HepG2 (cell line): ENCODE data around the gene EGFLAM. TPM values are rescaled to one million over a fixed set of nuclear protein-coding genes. Genes with fewer than 3 reads are reported as not detected.

Experiments used
- ATAC-seq: fragments of 200-7000 bp; cut with Tn5 transposase; 3 replicates; pipeline ENCODE4 v1.9.1; 2020; ENCODE audit warnings: mild to moderate bottlenecking, moderate library complexity
- BruUV-seq: library from RNA; stranded (reverse); fragments of 400-500 nt; replicated peaks from 2 replicates; lab custom pipeline; 2021; lab: Mats Ljungman, UMichigan
- CTCF ChIA-PET: fragments of 300-600 bp; formaldehyde crosslinking; extraction: SDS; loops from one replicate; lab custom pipeline; 2021; ENCODE audit warnings: low total read pairs, inconsistent platforms, low intra/inter-chr PET ratio; lab: Yijun Ruan, JAX
- POLR2A ChIA-PET: fragments of 350-600 bp; sonication (Branson Sonifier 250); formaldehyde crosslinking; loops from one replicate; lab custom pipeline; 2020; ENCODE audit warnings: antibody characterized with exemption, inconsistent platforms; lab: Yijun Ruan, JAX
- DNase-seq: peaks from one replicate; pipeline ENCODE4 v3.0.0-alpha.2; 2015; ENCODE audit warnings: low spot score
- FAIRE-seq: peaks from 3 replicates; lab custom pipeline; 2011; peaks lifted over from hg19 to GRCh38; lab: Jason Lieb, UNC
- H2AFZ ChIP-seq: one replicate; pipeline ENCODE4 v1.6.1; 2011; ENCODE audit warnings: low read length, inconsistent platforms
- H3K27ac ChIP-seq: fragments of 300-600 bp; 3 replicates; pipeline ENCODE4 v1.8.0; 2011; ENCODE audit warnings: mixed run types, mild to moderate bottlenecking, mixed read lengths, low read length, inconsistent platforms; ENCODE audit not compliant: insufficient read depth; ENCODE audit errors: extremely low read length
- H3K27me3 ChIP-seq, 2 experiments: fragments of 200-600 bp in 1 of 2; 2 replicates in 1 of 2; 3 replicates in 1 of 2; pipeline versions ENCODE4 v1.6.0 to v1.8.0; 2011; ENCODE audit warnings: low read length in 2 of 2, mild to moderate bottlenecking in 2 of 2, moderate library complexity in 2 of 2, inconsistent platforms in 1 of 2; ENCODE audit not compliant: insufficient read depth in 2 of 2, control insufficient read depth in 1 of 2
- H3K36me3 ChIP-seq, 2 experiments: fragments of 200-600 bp in 1 of 2; replicated peaks in 1 of 2; 2 replicates in 1 of 2; 3 replicates in 1 of 2; pipeline versions ENCODE4 v1.5.1 to v1.8.0; 2011; ENCODE audit warnings: low read length in 2 of 2, inconsistent platforms in 1 of 2; ENCODE audit not compliant: insufficient read depth in 2 of 2, control insufficient read depth in 1 of 2
- H3K4me1 ChIP-seq: 2 replicates; pipeline ENCODE4 v1.5.1; 2012; ENCODE audit warnings: low read length, inconsistent platforms; ENCODE audit not compliant: insufficient read depth
- H3K4me2 ChIP-seq: 2 replicates; pipeline ENCODE4 v1.6.0; 2011; ENCODE audit warnings: low read depth, low read length, inconsistent platforms
- H3K4me3 ChIP-seq, 3 experiments: fragments of 200-600 bp in 1 of 3; sonication (generic), shearing (Covaris generic) in 1 of 3; replicated peaks in 1 of 3; 2 replicates each; pipeline ENCODE4 v1.5.1; 2011 to 2016; ENCODE audit warnings: low read length in 3 of 3, inconsistent platforms in 2 of 3, low read depth in 2 of 3, mild to moderate bottlenecking in 2 of 3, control low read depth in 1 of 3, mixed read lengths in 1 of 3; ENCODE audit not compliant: insufficient read depth in 1 of 3
- H3K79me2 ChIP-seq: one replicate; pipeline ENCODE4 v1.6.1; 2011; ENCODE audit warnings: low read length, inconsistent platforms; ENCODE audit not compliant: insufficient read depth
- H3K9ac ChIP-seq: 2 replicates; pipeline ENCODE4 v1.6.0; 2011; ENCODE audit warnings: mild to moderate bottlenecking, low read depth, low read length, inconsistent platforms; ENCODE audit not compliant: insufficient read depth
- H3K9me3 ChIP-seq: 2 replicates; pipeline ENCODE4 v1.5.1; 2012; ENCODE audit warnings: mild to moderate bottlenecking, low read length
- H4K20me1 ChIP-seq: 2 replicates; pipeline ENCODE4 v1.6.0; 2011; ENCODE audit warnings: inconsistent platforms, mild to moderate bottlenecking, low read length, moderate library complexity; ENCODE audit not compliant: insufficient read depth
- ETV6 ChIP-seq: sonication (generic); formaldehyde crosslinking; conservative IDR thresholded peaks from 2 replicates; pipeline ENCODE4 v1.4.0; 2020; ENCODE audit warnings: missing genetic modification reagents
- GATAD2A ChIP-seq: IDR thresholded peaks from 2 replicates; pipeline ENCODE4 v1.6.1; 2016
- HDAC2 ChIP-seq: sonication (generic); formaldehyde crosslinking; IDR thresholded peaks from 2 replicates; pipeline ENCODE4 v1.4.0; 2020; ENCODE audit warnings: missing genetic modification reagents
- MED8 ChIP-seq: sonication (generic); formaldehyde crosslinking; IDR thresholded peaks from 2 replicates; pipeline ENCODE4 v1.8.1; 2023; ENCODE audit warnings: mild to moderate bottlenecking, missing genetic modification reagents; ENCODE audit not compliant: insufficient replicate concordance
- MLX ChIP-seq: IDR thresholded peaks from 2 replicates; pipeline ENCODE4 v1.6.1; 2016
- NFIC ChIP-seq: IDR thresholded peaks from 2 replicates; pipeline ENCODE4 v1.6.1; 2012; ENCODE audit warnings: mild to moderate bottlenecking, low read length, inconsistent platforms
- NFYC ChIP-seq: IDR thresholded peaks from 2 replicates; pipeline ENCODE4 v1.6.1; 2016; ENCODE audit warnings: missing genetic modification reagents, missing compliant biosample characterization
- NR2F2 ChIP-seq: IDR thresholded peaks from 2 replicates; pipeline ENCODE4 v1.6.1; 2012; ENCODE audit warnings: low read depth, inconsistent platforms, borderline replicate concordance
- PHB2 ChIP-seq: fragments of 450-650 bp; IDR thresholded peaks from 2 replicates; pipeline ENCODE4 v1.6.1; 2018; ENCODE audit not compliant: partially characterized antibody
- PITX1 ChIP-seq: sonication (generic); formaldehyde crosslinking; IDR thresholded peaks from 2 replicates; pipeline ENCODE4 v1.5.1; 2020; ENCODE audit warnings: mild to moderate bottlenecking, missing genetic modification reagents
- PLSCR1 ChIP-seq: sonication (generic); formaldehyde crosslinking; IDR thresholded peaks from 2 replicates; pipeline ENCODE4 v1.5.0; 2020; ENCODE audit warnings: missing genetic modification reagents, mild to moderate bottlenecking, borderline replicate concordance
- SAP130 ChIP-seq: IDR thresholded peaks from 2 replicates; pipeline ENCODE4 v1.6.1; 2016; ENCODE audit warnings: low read depth
- SCMH1 ChIP-seq: sonication (generic); formaldehyde crosslinking; IDR thresholded peaks from 2 replicates; pipeline ENCODE4 v1.9.0; 2021; ENCODE audit warnings: missing genetic modification reagents, mild to moderate bottlenecking, borderline replicate concordance
- ZNF12 ChIP-seq: sonication (generic); formaldehyde crosslinking; IDR thresholded peaks from 2 replicates; pipeline ENCODE4 v1.5.0; 2020; ENCODE audit warnings: missing genetic modification reagents
- ZNF577 ChIP-seq: sonication (generic); formaldehyde crosslinking; IDR thresholded peaks from 2 replicates; pipeline ENCODE4 v1.4.0; 2020; ENCODE audit warnings: mild to moderate bottlenecking, low read depth, missing genetic modification reagents, borderline replicate concordance
- ZNF781 ChIP-seq: sonication (generic); formaldehyde crosslinking; IDR thresholded peaks from 2 replicates; pipeline ENCODE4 v1.5.1; 2020; ENCODE audit warnings: borderline replicate concordance, mild to moderate bottlenecking, missing genetic modification reagents; ENCODE audit errors: not compliant biosample characterization
- WGBS: methylation state at CpG from one replicate; pipeline ENCODE4 v1.1.6; 2017; ENCODE audit warnings: low lambda C conversion rate; 5-methylcytosine and 5-hydroxymethylcytosine counted together
- in situ Hi-C: cut with HindIII; loops from 2 replicates; pipeline ENCODE4 v1.10.0; 2017; ENCODE audit warnings: low pct_unique_long_range_greater_than_20kb; ENCODE audit not compliant: extremely low pct_ligation_motif_present
- intact Hi-C: fragments of 100-400 bp; cut with micrococcal nuclease; formaldehyde crosslinking; loops from one replicate; pipeline ENCODE4 v1.10.0; 2022; ENCODE audit not compliant: unreplicated experiment
- polyA plus RNA-seq, 8 experiments: library from polyadenylated mRNA; depleted of rRNA in 3 of 8; stranded (reverse) in 7 of 8; unstranded in 1 of 8; fragments of >200 nt; fragmentation: Illumina TruSeq in 4 of 8; extraction: Trizol in 4 of 8; gene quantifications; 2 replicates each; pipeline versions ENCODE4 v1.2.1 to v1.2.3, GENCODE V29; 2011 to 2016; ENCODE audit warnings: low read depth in 4 of 8, missing spikeins in 1 of 8, mixed read lengths in 1 of 8; ENCODE audit not compliant: insufficient read depth in 1 of 8
- total RNA-seq, 5 experiments: library from RNA; depleted of rRNA; stranded (reverse); fragments of >200 nt; fragmentation: Illumina TruSeq; extraction: Trizol; gene quantifications; 2 replicates each; pipeline ENCODE4 v1.2.3, GENCODE V29; 2016; ENCODE audit warnings: low read depth in 1 of 5

EGFLAM gene
- total and polyA plus RNA-seq, 2 of the 13 experiments (the other 11 are each of a cell fraction or from before 2014, with no cell fraction given), result not detected

GRCh38 chr5:38367410-38367809 lies 109.1 kb downstream of the EGFLAM start:
- BruUV-seq, result no TSS peak

More at GRCh38 chr5:38367410-38367809, 109.1 kb downstream of the EGFLAM start:
- H3K36me3 ChIP-seq, result no peaks in the 10 kb centered on the region
- ChIA-PET POLR2A (no interaction called here), CTCF (no interaction called here)
- H3K9ac ChIP-seq, result no peak overlapping the region
- no peaks in the 10 kb centered on the region for H3K4me1 ChIP-seq
- ATAC-seq, result no peak
- no peaks in the 10 kb centered on the region for H3K9me3 ChIP-seq
- in situ Hi-C loops, result no loop called here
- DNase-seq, result no peak
- H3K79me2 ChIP-seq, result no peaks in the 10 kb centered on the region
- no peak overlapping the region for H3K27ac ChIP-seq
- WGBS, result 10% methylated on average over 3 of the region's 3 CpGs
- no peak overlapping the region for H3K4me3 ChIP-seq
- no peak overlapping the region for H3K4me2 ChIP-seq
- H2AFZ ChIP-seq, result no peak overlapping the region
- FAIRE-seq, result no peak
- TF ChIP-seq ZNF12 (CRISPR knock-in tag) (no peak), PLSCR1 (CRISPR knock-in tag) (no peak), NFYC (CRISPR knock-in tag) (no peak), SCMH1 (CRISPR knock-in tag) (no peak), PHB2 (no peak), GATAD2A (no peak), MED8 (CRISPR knock-in tag) (no peak), ZNF577 (CRISPR knock-in tag) (no peak), ETV6 (CRISPR knock-in tag) (no peak), ZNF781 (CRISPR knock-in tag) (no peak), HDAC2 (no peak), PITX1 (CRISPR knock-in tag) (no peak), MLX (CRISPR knock-in tag) (no peak), NR2F2 (no peak), NFIC (no peak), SAP130 (CRISPR knock-in tag) (no peak)
- intact Hi-C loops, result no loop called here
- H4K20me1 ChIP-seq, result no peaks in the 10 kb centered on the region
- H3K27me3 ChIP-seq, result peaks cover 0 to 5% of the 10 kb centered on the region in 2 experiments; a peak in 1 of 5 replicates
